GM12878 (cell line): Measurements from ENCODE around the gene TREML2. TPM values are rescaled to one million over a fixed set of nuclear protein-coding genes. Genes with fewer than 3 reads are reported as not detected.

Experiments
- BMI1 ChIP-seq: fragments of 450-650 bp; IDR thresholded peaks from 2 replicates; pipeline ENCODE4 v1.6.1; 2016; ENCODE audit warnings: mild to moderate bottlenecking, moderate library complexity, borderline replicate concordance
- CBX5 ChIP-seq: sonication (generic); IDR thresholded peaks from 2 replicates; pipeline ENCODE4 v1.6.1; 2016; ENCODE audit warnings: low read depth, moderate library complexity, mild to moderate bottlenecking, inconsistent platforms
- CEBPB ChIP-seq, 2 experiments: fragments of 150-350 bp in 1 of 2; IDR thresholded peaks; 2 replicates each; pipeline ENCODE4 v1.6.1; 2012 to 2014; ENCODE audit warnings: low read depth in 2 of 2, low read length in 2 of 2, borderline replicate concordance in 1 of 2, inconsistent platforms in 1 of 2
- E2F8 ChIP-seq: fragments of 450-650 bp; IDR thresholded peaks from 2 replicates; pipeline ENCODE4 v1.6.1; 2018; ENCODE audit warnings: mild to moderate bottlenecking, low read depth, moderate library complexity; ENCODE audit not compliant: partially characterized antibody
- GABPA ChIP-seq: IDR thresholded peaks from 2 replicates; pipeline ENCODE4 v1.6.1; 2014; ENCODE audit warnings: antibody characterized with exemption, low read depth, mild to moderate bottlenecking, inconsistent platforms
- HCFC1 ChIP-seq: fragments of 150-350 bp; IDR thresholded peaks from 2 replicates; pipeline ENCODE4 v1.6.1; 2014; ENCODE audit warnings: low read length
- HSF1 ChIP-seq: fragments of 150-350 bp; IDR thresholded peaks from 2 replicates; pipeline ENCODE4 v1.6.1; 2014; ENCODE audit warnings: mild to moderate bottlenecking, low read depth, low read length
- MYB ChIP-seq: fragments of 150-350 bp; IDR thresholded peaks from 2 replicates; pipeline ENCODE4 v1.6.1; 2014; ENCODE audit warnings: mild to moderate bottlenecking, low read depth, low read length, borderline replicate concordance
- PML ChIP-seq: IDR thresholded peaks from 2 replicates; pipeline ENCODE4 v1.6.1; 2012; ENCODE audit warnings: low read length, inconsistent platforms
- SMAD5 ChIP-seq: IDR thresholded peaks from 2 replicates; pipeline ENCODE4 v1.6.1; 2016; ENCODE audit warnings: antibody characterized with exemption, low read depth
- SPI1 ChIP-seq: IDR thresholded peaks from 2 replicates; pipeline ENCODE4 v1.6.1; 2011; ENCODE audit warnings: low read depth, mild to moderate bottlenecking, low read length, moderate library complexity, borderline replicate concordance; ENCODE audit not compliant: insufficient read depth
- TAF1 ChIP-seq: IDR thresholded peaks from 2 replicates; pipeline ENCODE4 v1.6.1; 2011; ENCODE audit warnings: mild to moderate bottlenecking, low read depth, low read length, borderline replicate concordance
- ZNF207 ChIP-seq: fragments of 450-650 bp; IDR thresholded peaks from 2 replicates; pipeline ENCODE4 v1.6.1; 2014; ENCODE audit warnings: antibody characterized with exemption, mild to moderate bottlenecking, borderline replicate concordance
- polyA plus RNA-seq, 11 experiments: library from polyadenylated mRNA; depleted of rRNA in 4 of 11; unstranded in 6 of 11; stranded (reverse) in 5 of 11; fragments of >200 nt; fragmentation: Nextera tagmentation in 4 of 11; fragmentation: Illumina TruSeq in 1 of 11; extraction: Ambion mirVana in 4 of 11; extraction: Trizol in 1 of 11; gene quantifications; 1 replicate in 1 of 11; 2 replicates in 10 of 11; pipeline versions ENCODE4 v1.2.1 to v1.2.3, GENCODE V29; 2011 to 2016; ENCODE audit warnings: inconsistent platforms in 2 of 11, missing spikeins in 2 of 11, low read depth in 1 of 11
- total RNA-seq, 4 experiments: library from RNA; depleted of rRNA in 3 of 4; stranded (reverse); fragments of >200 nt in 3 of 4; fragmentation: Illumina TruSeq in 1 of 4; extraction: Trizol in 1 of 4; gene quantifications; 2 replicates each; pipeline versions ENCODE4 v1.2.1 to v1.2.3, GENCODE V29; 2013 to 2021
- TF ChIP-seq, protein P1 (sequence below): fragments of 150-350 bp; IDR thresholded peaks from 2 replicates; pipeline ENCODE4 v1.6.1; 2016; ENCODE audit warnings: low read depth, low read length
- TF ChIP-seq, protein P2 (sequence below): IDR thresholded peaks from 2 replicates; pipeline ENCODE4 v1.6.1; 2011; ENCODE audit warnings: mild to moderate bottlenecking, low read depth, low read length, moderate library complexity; ENCODE audit not compliant: insufficient replicate concordance
- TF ChIP-seq, protein P3 (sequence below): fragments of 450-650 bp; IDR thresholded peaks from 2 replicates; pipeline ENCODE4 v1.6.1; 2016; ENCODE audit warnings: mild to moderate bottlenecking, moderate library complexity, borderline replicate concordance

The TREML2 gene
- total and polyA plus RNA-seq, 10 of the 15 experiments (the other 5 are each of a cell fraction or from before 2014, with no cell fraction given): 0.49 to 9.1 (median 7.3) TPM

GRCh38 chr6:41199552-41200246, 1.2 kb downstream of the TREML2 start (continued):
- TF ChIP-seq HSF1 (no peak), BMI1 (no peak), E2F8 (no peak), SPI1 (no peak), ZNF207 (no peak), GABPA (no peak), SMAD5 (no peak), CBX5 (no peak), MYB (no peak), PML (no peak), TAF1 (no peak), CEBPB (IDR thresholded peaks at IDR 0.05; ENCODE audit: borderline replicate concordance in 1 of 2, low read depth in 2 of 2, low read length in 2 of 2) (no peak), HCFC1 (no peak)
- TF ChIP-seq, protein P1, sequence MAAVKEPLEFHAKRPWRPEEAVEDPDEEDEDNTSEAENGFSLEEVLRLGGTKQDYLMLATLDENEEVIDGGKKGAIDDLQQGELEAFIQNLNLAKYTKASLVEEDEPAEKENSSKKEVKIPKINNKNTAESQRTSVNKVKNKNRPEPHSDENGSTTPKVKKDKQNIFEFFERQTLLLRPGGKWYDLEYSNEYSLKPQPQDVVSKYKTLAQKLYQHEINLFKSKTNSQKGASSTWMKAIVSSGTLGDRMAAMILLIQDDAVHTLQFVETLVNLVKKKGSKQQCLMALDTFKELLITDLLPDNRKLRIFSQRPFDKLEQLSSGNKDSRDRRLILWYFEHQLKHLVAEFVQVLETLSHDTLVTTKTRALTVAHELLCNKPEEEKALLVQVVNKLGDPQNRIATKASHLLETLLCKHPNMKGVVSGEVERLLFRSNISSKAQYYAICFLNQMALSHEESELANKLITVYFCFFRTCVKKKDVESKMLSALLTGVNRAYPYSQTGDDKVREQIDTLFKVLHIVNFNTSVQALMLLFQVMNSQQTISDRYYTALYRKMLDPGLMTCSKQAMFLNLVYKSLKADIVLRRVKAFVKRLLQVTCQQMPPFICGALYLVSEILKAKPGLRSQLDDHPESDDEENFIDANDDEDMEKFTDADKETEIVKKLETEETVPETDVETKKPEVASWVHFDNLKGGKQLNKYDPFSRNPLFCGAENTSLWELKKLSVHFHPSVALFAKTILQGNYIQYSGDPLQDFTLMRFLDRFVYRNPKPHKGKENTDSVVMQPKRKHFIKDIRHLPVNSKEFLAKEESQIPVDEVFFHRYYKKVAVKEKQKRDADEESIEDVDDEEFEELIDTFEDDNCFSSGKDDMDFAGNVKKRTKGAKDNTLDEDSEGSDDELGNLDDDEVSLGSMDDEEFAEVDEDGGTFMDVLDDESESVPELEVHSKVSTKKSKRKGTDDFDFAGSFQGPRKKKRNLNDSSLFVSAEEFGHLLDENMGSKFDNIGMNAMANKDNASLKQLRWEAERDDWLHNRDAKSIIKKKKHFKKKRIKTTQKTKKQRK: no peak
- TF ChIP-seq, protein P2, sequence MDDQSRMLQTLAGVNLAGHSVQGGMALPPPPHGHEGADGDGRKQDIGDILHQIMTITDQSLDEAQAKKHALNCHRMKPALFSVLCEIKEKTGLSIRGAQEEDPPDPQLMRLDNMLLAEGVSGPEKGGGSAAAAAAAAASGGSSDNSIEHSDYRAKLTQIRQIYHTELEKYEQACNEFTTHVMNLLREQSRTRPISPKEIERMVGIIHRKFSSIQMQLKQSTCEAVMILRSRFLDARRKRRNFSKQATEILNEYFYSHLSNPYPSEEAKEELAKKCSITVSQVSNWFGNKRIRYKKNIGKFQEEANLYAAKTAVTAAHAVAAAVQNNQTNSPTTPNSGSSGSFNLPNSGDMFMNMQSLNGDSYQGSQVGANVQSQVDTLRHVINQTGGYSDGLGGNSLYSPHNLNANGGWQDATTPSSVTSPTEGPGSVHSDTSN: no peak
- TF ChIP-seq, protein P3, sequence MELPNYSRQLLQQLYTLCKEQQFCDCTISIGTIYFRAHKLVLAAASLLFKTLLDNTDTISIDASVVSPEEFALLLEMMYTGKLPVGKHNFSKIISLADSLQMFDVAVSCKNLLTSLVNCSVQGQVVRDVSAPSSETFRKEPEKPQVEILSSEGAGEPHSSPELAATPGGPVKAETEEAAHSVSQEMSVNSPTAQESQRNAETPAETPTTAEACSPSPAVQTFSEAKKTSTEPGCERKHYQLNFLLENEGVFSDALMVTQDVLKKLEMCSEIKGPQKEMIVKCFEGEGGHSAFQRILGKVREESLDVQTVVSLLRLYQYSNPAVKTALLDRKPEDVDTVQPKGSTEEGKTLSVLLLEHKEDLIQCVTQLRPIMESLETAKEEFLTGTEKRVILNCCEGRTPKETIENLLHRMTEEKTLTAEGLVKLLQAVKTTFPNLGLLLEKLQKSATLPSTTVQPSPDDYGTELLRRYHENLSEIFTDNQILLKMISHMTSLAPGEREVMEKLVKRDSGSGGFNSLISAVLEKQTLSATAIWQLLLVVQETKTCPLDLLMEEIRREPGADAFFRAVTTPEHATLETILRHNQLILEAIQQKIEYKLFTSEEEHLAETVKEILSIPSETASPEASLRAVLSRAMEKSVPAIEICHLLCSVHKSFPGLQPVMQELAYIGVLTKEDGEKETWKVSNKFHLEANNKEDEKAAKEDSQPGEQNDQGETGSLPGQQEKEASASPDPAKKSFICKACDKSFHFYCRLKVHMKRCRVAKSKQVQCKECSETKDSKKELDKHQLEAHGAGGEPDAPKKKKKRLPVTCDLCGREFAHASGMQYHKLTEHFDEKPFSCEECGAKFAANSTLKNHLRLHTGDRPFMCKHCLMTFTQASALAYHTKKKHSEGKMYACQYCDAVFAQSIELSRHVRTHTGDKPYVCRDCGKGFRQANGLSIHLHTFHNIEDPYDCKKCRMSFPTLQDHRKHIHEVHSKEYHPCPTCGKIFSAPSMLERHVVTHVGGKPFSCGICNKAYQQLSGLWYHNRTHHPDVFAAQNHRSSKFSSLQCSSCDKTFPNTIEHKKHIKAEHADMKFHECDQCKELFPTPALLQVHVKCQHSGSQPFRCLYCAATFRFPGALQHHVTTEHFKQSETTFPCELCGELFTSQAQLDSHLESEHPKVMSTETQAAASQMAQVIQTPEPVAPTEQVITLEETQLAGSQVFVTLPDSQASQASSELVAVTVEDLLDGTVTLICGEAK: no peak
